Panc1 (cell line): ENCODE measurements around the gene MAPK10. TPM values are rescaled to one million over a fixed set of nuclear protein-coding genes. Genes with fewer than 3 reads are reported as not detected.

Experiments used
- ATAC-seq: fragments of 200-7000 bp; cut with Tn5 transposase; 2 replicates; pipeline ENCODE4 v1.9.1; 2020; ENCODE audit warnings: mild to moderate bottlenecking, moderate library complexity
- BruUV-seq: library from RNA; stranded (reverse); fragments of 400-500 nt; replicated peaks from 2 replicates; lab custom pipeline; 2021; lab: Mats Ljungman, UMichigan
- CTCF ChIA-PET: fragments of 300-600 bp; sonication (Branson Sonifier 250); formaldehyde crosslinking; loops from one replicate; lab custom pipeline; 2022; ENCODE audit warnings: antibody characterized with exemption; lab: Charles Lee
- POLR2A ChIA-PET: fragments of 300-600 bp; sonication (Branson Sonifier 250); formaldehyde crosslinking; loops from one replicate; lab custom pipeline; 2022; ENCODE audit warnings: antibody characterized with exemption; lab: Charles Lee
- DNase-seq: peaks from one replicate; pipeline ENCODE4 v3.0.0-alpha.2; 2010; ENCODE audit warnings: low read depth, low spot score
- H3K27ac ChIP-seq: 2 replicates; pipeline ENCODE4 v1.5.1; 2011; ENCODE audit warnings: mild to moderate bottlenecking, low read length, inconsistent platforms
- H3K27me3 ChIP-seq: fragments of 200-500 bp; sonication (Bioruptor generic); 2 replicates; pipeline ENCODE4 v1.6.0; 2014; ENCODE audit warnings: low read length, inconsistent platforms; ENCODE audit not compliant: control insufficient read depth, insufficient read depth
- H3K36me3 ChIP-seq: fragments of 200-500 bp; sonication (Bioruptor generic); 2 replicates; pipeline ENCODE4 v1.5.1; 2014; ENCODE audit warnings: inconsistent platforms, mild to moderate bottlenecking, low read length, moderate library complexity; ENCODE audit not compliant: control insufficient read depth, insufficient read depth
- H3K4me1 ChIP-seq: 2 replicates; pipeline ENCODE4 v1.5.1; 2011; ENCODE audit warnings: inconsistent platforms, mild to moderate bottlenecking, low read length, moderate library complexity; ENCODE audit not compliant: control insufficient read depth, insufficient read depth
- H3K4me3 ChIP-seq, 2 experiments: 2 replicates each; pipeline ENCODE4 v1.5.1; 2011 to 2012; ENCODE audit warnings: low read depth in 2 of 2, low read length in 2 of 2, mild to moderate bottlenecking in 2 of 2, inconsistent platforms in 1 of 2, moderate library complexity in 1 of 2
- H3K9me3 ChIP-seq: fragments of 200-500 bp; sonication (Bioruptor generic); 2 replicates; pipeline ENCODE4 v1.5.1; 2014; ENCODE audit warnings: low read depth, mild to moderate bottlenecking, inconsistent platforms, low read length, moderate library complexity; ENCODE audit not compliant: control insufficient read depth, insufficient read depth
- POLR2AphosphoS5 ChIP-seq: IDR thresholded peaks from 2 replicates; pipeline ENCODE4 v1.6.1; 2012; ENCODE audit warnings: mild to moderate bottlenecking, low read depth, low read length, moderate library complexity
- SIN3A ChIP-seq: IDR thresholded peaks from 2 replicates; pipeline ENCODE4 v1.6.1; 2012; ENCODE audit warnings: low read depth, mild to moderate bottlenecking, low read length, moderate library complexity, borderline replicate concordance; ENCODE audit not compliant: insufficient read depth
- TCF7L2 ChIP-seq: IDR thresholded peaks from 2 replicates; pipeline ENCODE4 v1.6.1; 2011; ENCODE audit warnings: mild to moderate bottlenecking, low read depth, low read length, inconsistent platforms
- in situ Hi-C: cut with HindIII; loops from 2 replicates; pipeline ENCODE4 v1.10.0; 2016; ENCODE audit warnings: low sequenced_read_pairs, low pct_unique_long_range_greater_than_20kb
- intact Hi-C: fragments of 100-400 bp; cut with micrococcal nuclease; formaldehyde crosslinking; loops from one replicate; pipeline ENCODE4 v1.10.0; 2022; ENCODE audit not compliant: unreplicated experiment
- total RNA-seq: library from RNA; stranded (reverse); gene quantifications from one replicate; pipeline ENCODE4 v1.2.1, GENCODE V29; 2021; ENCODE audit not compliant: unreplicated experiment
- TF ChIP-seq, protein P1 (sequence below), 2 experiments: IDR thresholded peaks; 2 replicates each; pipeline ENCODE4 v1.6.1; 2011 to 2012; ENCODE audit warnings: low read depth in 2 of 2, control low read depth in 1 of 2, low read length in 1 of 2, mild to moderate bottlenecking in 1 of 2, moderate library complexity in 1 of 2; ENCODE audit not compliant: insufficient read depth in 1 of 2
- TF ChIP-seq, protein P2 (sequence below): fragments of 450-650 bp; IDR thresholded peaks from 2 replicates; pipeline ENCODE4 v1.5.1; 2017; ENCODE audit warnings: mild to moderate bottlenecking

MAPK10 gene
- total RNA-seq, 1 experiment from 2014 or later = 0.85 TPM

DNA sequence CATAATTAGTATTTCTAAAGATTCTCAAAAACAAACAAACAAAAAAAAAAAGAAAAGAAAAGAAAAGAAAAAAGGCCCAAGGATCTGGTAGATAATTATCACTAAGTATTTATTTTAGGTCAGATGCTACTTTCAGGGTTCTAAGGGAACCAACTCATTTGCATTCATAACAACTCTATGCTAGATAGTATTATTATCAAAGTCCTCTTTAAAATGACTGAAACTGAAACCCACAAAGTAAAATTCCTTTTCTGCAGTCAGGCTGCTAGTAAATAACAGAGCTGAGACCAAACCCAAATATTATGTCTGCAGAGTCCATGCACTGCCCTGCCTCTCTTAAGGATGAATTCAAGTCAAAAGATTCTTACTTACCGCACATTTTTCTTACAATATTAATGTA, 38.3 kb upstream of the MAPK10 start:
- TF ChIP-seq, protein P1, sequence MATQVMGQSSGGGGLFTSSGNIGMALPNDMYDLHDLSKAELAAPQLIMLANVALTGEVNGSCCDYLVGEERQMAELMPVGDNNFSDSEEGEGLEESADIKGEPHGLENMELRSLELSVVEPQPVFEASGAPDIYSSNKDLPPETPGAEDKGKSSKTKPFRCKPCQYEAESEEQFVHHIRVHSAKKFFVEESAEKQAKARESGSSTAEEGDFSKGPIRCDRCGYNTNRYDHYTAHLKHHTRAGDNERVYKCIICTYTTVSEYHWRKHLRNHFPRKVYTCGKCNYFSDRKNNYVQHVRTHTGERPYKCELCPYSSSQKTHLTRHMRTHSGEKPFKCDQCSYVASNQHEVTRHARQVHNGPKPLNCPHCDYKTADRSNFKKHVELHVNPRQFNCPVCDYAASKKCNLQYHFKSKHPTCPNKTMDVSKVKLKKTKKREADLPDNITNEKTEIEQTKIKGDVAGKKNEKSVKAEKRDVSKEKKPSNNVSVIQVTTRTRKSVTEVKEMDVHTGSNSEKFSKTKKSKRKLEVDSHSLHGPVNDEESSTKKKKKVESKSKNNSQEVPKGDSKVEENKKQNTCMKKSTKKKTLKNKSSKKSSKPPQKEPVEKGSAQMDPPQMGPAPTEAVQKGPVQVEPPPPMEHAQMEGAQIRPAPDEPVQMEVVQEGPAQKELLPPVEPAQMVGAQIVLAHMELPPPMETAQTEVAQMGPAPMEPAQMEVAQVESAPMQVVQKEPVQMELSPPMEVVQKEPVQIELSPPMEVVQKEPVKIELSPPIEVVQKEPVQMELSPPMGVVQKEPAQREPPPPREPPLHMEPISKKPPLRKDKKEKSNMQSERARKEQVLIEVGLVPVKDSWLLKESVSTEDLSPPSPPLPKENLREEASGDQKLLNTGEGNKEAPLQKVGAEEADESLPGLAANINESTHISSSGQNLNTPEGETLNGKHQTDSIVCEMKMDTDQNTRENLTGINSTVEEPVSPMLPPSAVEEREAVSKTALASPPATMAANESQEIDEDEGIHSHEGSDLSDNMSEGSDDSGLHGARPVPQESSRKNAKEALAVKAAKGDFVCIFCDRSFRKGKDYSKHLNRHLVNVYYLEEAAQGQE (IDR thresholded peaks at IDR 0.05; ENCODE audit: insufficient read depth in 1 of 2, low read depth in 2 of 2, low read length in 1 of 2) = no peak
- TF ChIP-seq, protein P2, sequence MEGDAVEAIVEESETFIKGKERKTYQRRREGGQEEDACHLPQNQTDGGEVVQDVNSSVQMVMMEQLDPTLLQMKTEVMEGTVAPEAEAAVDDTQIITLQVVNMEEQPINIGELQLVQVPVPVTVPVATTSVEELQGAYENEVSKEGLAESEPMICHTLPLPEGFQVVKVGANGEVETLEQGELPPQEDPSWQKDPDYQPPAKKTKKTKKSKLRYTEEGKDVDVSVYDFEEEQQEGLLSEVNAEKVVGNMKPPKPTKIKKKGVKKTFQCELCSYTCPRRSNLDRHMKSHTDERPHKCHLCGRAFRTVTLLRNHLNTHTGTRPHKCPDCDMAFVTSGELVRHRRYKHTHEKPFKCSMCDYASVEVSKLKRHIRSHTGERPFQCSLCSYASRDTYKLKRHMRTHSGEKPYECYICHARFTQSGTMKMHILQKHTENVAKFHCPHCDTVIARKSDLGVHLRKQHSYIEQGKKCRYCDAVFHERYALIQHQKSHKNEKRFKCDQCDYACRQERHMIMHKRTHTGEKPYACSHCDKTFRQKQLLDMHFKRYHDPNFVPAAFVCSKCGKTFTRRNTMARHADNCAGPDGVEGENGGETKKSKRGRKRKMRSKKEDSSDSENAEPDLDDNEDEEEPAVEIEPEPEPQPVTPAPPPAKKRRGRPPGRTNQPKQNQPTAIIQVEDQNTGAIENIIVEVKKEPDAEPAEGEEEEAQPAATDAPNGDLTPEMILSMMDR = no peak
- TF ChIP-seq SIN3A (no peak), TCF7L2 (no peak), POLR2AphosphoS5 (no peak)
- in situ Hi-C loops = no loop called here
- POLR2A ChIA-PET = no interaction called here
- intact Hi-C loops = no loop called here
- Histone ChIP-seq H3K4me1 (no peaks in the 10 kb centered on the region), H3K4me3 (no peak overlapping the region), H3K27me3 (no peaks in the 10 kb centered on the region), H3K36me3 (no peaks in the 10 kb centered on the region), H3K27ac (no peak overlapping the region), H3K9me3 (no peaks in the 10 kb centered on the region)
- CTCF ChIA-PET = no interaction called here
- BruUV-seq = no TSS peak
- ATAC-seq (no peak), DNase-seq (no peak)

DNA sequence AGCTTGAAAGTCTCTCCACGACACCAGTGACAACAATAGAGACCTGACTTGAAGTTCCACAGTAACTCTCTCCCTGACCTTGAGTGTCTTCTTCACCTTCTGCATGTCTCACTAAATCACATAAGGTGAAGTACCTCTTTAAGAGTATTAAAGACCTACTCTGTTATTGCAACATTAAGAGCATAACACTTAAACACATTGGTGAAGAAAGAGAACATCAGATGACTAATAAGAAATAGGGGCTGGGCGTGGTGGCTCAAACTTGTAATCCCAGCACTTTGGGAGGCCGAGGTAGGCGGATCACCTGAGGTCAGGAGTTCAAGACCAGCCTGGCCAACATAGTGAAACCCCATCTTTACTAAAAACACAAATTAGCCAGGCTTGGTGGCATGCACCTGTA, 33.9 kb upstream of the MAPK10 start:
- in situ Hi-C loops = no loop called here
- Histone ChIP-seq H3K4me3 (no peak overlapping the region), H3K36me3 (no peaks in the 10 kb centered on the region), H3K4me1 (no peaks in the 10 kb centered on the region), H3K27ac (no peak overlapping the region), H3K9me3 (no peaks in the 10 kb centered on the region), H3K27me3 (no peaks in the 10 kb centered on the region)
- ChIA-PET CTCF (no interaction called here), POLR2A (interaction anchor here (0.5 kb wide), 1 partner anchor 33 kb away, joined by 3 read pairs; no protein-coding TSS in a partner anchor)
- no peak for DNase-seq
- TF ChIP-seq SIN3A (no peak), POLR2AphosphoS5 (no peak), TCF7L2 (no peak)
- TF ChIP-seq, protein P2 = no peak
- TF ChIP-seq, protein P1 (IDR thresholded peaks at IDR 0.05; ENCODE audit: insufficient read depth in 1 of 2, low read depth in 2 of 2, low read length in 1 of 2) = no peak
- BruUV-seq = no TSS peak
- ATAC-seq = no peak
- intact Hi-C loops = no loop called here
